22Rv1 (cell line): ENCODE measurements around the gene HGFAC.
"Not testable (repeated sequence)": the region's sequence is repeated elsewhere in the genome, so short reads cannot be mapped to it uniquely, and the experiment has no call there.

ENCODE experiments used
- H3K27ac ChIP-seq: fragments of 450-650 bp; 2 replicates; pipeline ENCODE4 v1.5.1; 2017
- ZFX ChIP-seq: fragments of 450-650 bp; IDR thresholded peaks from 2 replicates; pipeline ENCODE4 v1.6.1; 2017; ENCODE audit warnings: antibody characterized with exemption, borderline replicate concordance
- TF ChIP-seq, protein P1 (sequence below): fragments of 450-650 bp; IDR thresholded peaks from 2 replicates; pipeline ENCODE4 v1.5.1; 2017; ENCODE audit warnings: mild to moderate bottlenecking

Gene HGFAC

GRCh38 chr4:3449574-3450534 lies 8.1 kb downstream of the HGFAC start:
- H3K27ac ChIP-seq: no peak overlapping the region
- TF ChIP-seq ZFX: no peak
- TF ChIP-seq, protein P1, sequence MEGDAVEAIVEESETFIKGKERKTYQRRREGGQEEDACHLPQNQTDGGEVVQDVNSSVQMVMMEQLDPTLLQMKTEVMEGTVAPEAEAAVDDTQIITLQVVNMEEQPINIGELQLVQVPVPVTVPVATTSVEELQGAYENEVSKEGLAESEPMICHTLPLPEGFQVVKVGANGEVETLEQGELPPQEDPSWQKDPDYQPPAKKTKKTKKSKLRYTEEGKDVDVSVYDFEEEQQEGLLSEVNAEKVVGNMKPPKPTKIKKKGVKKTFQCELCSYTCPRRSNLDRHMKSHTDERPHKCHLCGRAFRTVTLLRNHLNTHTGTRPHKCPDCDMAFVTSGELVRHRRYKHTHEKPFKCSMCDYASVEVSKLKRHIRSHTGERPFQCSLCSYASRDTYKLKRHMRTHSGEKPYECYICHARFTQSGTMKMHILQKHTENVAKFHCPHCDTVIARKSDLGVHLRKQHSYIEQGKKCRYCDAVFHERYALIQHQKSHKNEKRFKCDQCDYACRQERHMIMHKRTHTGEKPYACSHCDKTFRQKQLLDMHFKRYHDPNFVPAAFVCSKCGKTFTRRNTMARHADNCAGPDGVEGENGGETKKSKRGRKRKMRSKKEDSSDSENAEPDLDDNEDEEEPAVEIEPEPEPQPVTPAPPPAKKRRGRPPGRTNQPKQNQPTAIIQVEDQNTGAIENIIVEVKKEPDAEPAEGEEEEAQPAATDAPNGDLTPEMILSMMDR: no peak

- H3K27ac ChIP-seq: no peak overlapping the region
- TF ChIP-seq, protein P1: no peak
- no peak for TF ChIP-seq ZFX
These were observed 8.9 kb downstream of the HGFAC start for GRCh38 chr4:3450643-3451042.

DNA sequence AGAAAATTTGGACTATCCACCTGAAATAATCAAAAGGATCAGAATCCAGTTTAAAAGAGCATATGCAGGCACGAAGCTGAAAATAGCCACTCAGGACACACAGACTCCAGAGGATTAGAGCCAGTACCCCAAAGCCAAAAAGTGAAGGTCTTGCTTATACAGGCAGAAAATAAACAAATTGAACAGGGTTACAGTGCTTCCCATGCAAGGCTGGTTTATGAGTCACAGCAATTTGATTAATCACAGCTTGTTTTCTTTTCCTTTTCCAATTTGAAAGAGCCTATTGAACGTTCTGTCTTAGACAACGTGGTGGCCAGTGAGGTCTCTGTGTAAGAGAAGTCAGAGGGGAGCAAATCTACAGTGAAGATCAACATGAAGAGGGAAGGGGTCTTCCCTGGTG lies 10.2 kb downstream of the HGFAC start:
- TF ChIP-seq, protein P1: no peak
- TF ChIP-seq ZFX: no peak
- H3K27ac ChIP-seq: no peak overlapping the region

- TF ChIP-seq ZFX: no peak
- TF ChIP-seq, protein P1: peak; percentile 69
- no peak overlapping the region for H3K27ac ChIP-seq
These were observed 10.6 kb downstream of the HGFAC start for GRCh38 chr4:3452376-3452775.

DNA sequence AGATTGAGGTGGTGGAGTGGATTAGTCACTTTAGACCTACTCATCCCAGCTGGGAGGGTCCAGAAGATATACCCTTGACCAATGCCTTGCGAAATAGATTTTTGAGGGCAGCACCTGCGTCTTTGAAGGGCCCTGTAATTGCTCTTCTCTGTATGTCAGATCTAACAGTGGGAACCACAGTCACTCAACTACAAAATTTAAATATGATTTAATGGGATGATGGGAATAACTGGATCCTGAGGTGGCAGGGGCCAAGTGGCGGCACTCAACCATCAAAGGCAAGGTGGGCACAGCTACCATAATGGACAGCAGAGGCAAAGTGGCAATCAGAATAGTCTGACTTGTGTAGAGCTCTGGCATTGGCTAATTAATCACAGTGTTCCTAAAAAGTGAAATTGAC lies 13.8 kb downstream of the HGFAC start:
- H3K27ac ChIP-seq: not testable (repeated sequence)

DNA sequence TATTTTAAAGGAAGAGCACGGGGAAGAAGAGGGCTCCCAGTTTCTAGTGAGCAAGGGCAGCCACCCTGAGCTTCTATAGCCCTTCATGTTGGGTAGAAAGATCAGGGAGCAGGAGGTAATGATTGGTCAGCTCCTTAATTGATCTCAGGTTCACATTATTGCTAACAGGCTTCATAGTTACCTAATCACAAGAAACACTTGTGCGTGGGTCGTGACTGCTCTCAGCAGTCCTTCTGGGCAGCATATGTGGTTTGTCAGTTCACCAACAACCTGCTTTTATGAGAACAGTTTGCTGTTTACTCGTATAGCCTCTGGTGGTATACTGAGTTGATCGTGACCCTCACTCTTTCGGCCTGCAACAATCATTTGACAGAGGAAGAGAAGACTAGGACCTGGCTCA lies 16.6 kb downstream of the HGFAC start:
- TF ChIP-seq ZFX: no peak
- TF ChIP-seq, protein P1: no peak
- no peak overlapping the region for H3K27ac ChIP-seq

- H3K27ac ChIP-seq: not testable (repeated sequence)
These were observed 17.4 kb downstream of the HGFAC start for GRCh38 chr4:3459156-3459555.

- H3K27ac ChIP-seq: peak overlapping the region; percentile 20; the same call in 1 of the 2 replicates
- TF ChIP-seq ZFX: no peak
- TF ChIP-seq, protein P1: no peak
These were observed 19.2 kb downstream of the HGFAC start for GRCh38 chr4:3460926-3461325.
